ENCODE data around the gene ZBED2. TPM values are rescaled to one million over a fixed set of nuclear protein-coding genes. Genes with fewer than 3 reads are reported as not detected.
"Not testable (repeated sequence)": the region's sequence is repeated elsewhere in the genome, so short reads cannot be mapped to it uniquely, and the experiment has no call there.

Gene ZBED2
- total RNA-seq, 1 donor from 2014 or later, result 1.0 TPM

DNA sequence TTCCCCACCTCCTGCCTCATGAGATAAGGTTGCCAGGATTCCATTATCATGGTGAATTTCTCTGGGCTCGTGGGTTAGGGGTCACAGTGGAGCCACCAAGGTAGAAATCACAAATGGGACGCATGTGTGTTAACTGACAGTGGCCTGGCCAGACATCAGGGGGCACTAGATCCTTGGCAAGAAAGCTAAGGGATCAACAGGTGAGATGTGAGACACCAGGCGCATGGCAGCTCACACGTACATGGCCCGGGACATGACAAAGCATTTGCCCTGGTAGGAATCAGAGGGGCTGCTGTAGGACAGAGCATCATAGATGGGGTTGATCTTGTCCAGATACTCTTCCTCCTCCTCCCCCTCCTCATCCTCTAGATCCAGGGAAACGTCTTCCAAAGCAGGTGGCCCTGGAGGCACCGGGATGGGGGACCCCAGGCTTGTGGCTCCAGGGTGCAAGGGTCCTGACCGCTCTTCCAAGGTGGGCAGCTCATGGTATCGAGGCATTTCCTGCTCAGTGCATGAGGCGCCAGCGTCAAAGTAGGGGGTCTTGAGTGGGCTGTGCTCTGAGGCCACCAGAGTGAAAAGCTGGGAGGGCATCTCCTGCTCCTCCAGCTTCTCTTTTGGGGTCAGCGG, 24.6 kb downstream of the ZBED2 start:
- DNase-seq (ENCODE audit: low read depth), result no peak
- Histone ChIP-seq H3K4me3 (ENCODE audit: low read depth, low read length) (no peak overlapping the region), H3K36me3 (ENCODE audit: control insufficient read depth, insufficient read depth, low read length) (no peaks in the 10 kb centered on the region), H3K27me3 (ENCODE audit: control insufficient read depth, insufficient read depth, low read length) (no peaks in the 10 kb centered on the region)
- TF ChIP-seq, protein P1, sequence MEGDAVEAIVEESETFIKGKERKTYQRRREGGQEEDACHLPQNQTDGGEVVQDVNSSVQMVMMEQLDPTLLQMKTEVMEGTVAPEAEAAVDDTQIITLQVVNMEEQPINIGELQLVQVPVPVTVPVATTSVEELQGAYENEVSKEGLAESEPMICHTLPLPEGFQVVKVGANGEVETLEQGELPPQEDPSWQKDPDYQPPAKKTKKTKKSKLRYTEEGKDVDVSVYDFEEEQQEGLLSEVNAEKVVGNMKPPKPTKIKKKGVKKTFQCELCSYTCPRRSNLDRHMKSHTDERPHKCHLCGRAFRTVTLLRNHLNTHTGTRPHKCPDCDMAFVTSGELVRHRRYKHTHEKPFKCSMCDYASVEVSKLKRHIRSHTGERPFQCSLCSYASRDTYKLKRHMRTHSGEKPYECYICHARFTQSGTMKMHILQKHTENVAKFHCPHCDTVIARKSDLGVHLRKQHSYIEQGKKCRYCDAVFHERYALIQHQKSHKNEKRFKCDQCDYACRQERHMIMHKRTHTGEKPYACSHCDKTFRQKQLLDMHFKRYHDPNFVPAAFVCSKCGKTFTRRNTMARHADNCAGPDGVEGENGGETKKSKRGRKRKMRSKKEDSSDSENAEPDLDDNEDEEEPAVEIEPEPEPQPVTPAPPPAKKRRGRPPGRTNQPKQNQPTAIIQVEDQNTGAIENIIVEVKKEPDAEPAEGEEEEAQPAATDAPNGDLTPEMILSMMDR (IDR thresholded peaks at IDR 0.05; ENCODE audit: insufficient read depth, low read length, poor library complexity, severe bottlenecking), result no peak

DNA sequence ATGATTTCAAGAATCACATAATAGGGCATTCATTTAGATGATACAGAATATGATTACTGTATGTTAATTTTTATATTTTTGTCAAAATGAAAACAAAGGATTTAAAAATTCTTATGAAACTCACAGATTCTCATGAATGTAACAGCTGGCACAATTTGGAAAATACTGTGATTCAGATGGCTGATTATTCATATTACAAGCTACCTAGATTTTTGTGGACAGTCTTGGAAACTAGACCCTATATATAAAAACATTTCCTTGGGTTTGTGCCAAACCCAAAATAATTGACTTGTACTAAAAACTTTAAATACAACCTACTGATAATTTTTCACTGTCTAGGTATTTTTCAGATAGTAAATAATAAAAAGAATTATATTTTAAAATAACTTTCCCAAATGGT, 26.2 kb downstream of the ZBED2 start:
- TF ChIP-seq, protein P1 (IDR thresholded peaks at IDR 0.05; ENCODE audit: insufficient read depth, low read length, poor library complexity, severe bottlenecking), result no peak
- no peaks in the 10 kb centered on the region for H3K36me3 ChIP-seq (ENCODE audit: control insufficient read depth, insufficient read depth, low read length)
- H3K4me3 ChIP-seq (ENCODE audit: low read depth, low read length), result no peak overlapping the region
- DNase-seq (ENCODE audit: low read depth), result no peak
- H3K27me3 ChIP-seq (ENCODE audit: control insufficient read depth, insufficient read depth, low read length), result no peaks in the 10 kb centered on the region

DNA sequence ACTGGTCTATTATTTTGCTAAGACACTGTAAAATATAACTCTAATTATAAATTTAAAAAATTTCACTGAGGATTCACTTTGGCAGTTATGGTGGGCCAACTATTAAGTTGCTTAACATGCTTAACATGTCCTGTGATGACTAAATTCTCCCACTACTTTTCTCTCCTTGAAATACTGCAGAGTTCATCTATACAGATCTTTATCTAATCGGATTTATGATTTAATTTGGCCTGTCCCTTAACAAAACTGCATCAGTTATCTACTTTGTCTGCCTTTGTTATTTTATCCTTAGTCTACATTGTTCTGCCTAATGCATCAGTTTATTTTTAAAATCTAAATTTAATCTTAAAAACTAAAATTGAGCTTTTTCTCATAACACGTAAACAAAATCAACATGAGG, 26.8 kb downstream of the ZBED2 start:
- Histone ChIP-seq H3K36me3 (ENCODE audit: control insufficient read depth, insufficient read depth, low read length) (no peaks in the 10 kb centered on the region), H3K4me3 (ENCODE audit: low read depth, low read length) (no peak overlapping the region), H3K27me3 (ENCODE audit: control insufficient read depth, insufficient read depth, low read length) (no peaks in the 10 kb centered on the region)
- DNase-seq (ENCODE audit: low read depth), result no peak
- TF ChIP-seq, protein P1 (IDR thresholded peaks at IDR 0.05; ENCODE audit: insufficient read depth, low read length, poor library complexity, severe bottlenecking), result no peak

DNA sequence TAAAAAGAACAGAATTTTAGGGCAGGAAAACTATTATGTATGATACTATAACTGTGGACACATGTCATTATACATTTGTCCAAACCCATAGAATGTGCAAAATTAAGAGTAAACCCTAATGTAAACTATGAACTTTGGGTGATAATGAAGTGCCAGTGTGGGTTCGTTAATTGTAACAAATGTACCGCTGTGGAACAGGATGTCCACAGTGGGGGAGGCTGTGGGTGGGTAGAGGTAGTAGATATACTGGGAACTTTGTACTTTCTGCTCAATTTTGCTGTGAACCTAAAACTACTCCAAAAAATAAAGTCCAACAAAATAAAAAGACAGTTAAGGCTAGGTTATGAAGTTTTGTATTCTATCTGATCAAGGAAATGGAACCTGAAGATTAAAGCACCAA, 28.3 kb downstream of the ZBED2 start:
- TF ChIP-seq, protein P1 (IDR thresholded peaks at IDR 0.05; ENCODE audit: insufficient read depth, low read length, poor library complexity, severe bottlenecking), result no peak
- Histone ChIP-seq H3K36me3 (ENCODE audit: control insufficient read depth, insufficient read depth, low read length) (no peaks in the 10 kb centered on the region), H3K4me3 (ENCODE audit: low read depth, low read length) (no peak overlapping the region), H3K27me3 (ENCODE audit: control insufficient read depth, insufficient read depth, low read length) (no peaks in the 10 kb centered on the region)
- no peak for DNase-seq (ENCODE audit: low read depth)

DNA sequence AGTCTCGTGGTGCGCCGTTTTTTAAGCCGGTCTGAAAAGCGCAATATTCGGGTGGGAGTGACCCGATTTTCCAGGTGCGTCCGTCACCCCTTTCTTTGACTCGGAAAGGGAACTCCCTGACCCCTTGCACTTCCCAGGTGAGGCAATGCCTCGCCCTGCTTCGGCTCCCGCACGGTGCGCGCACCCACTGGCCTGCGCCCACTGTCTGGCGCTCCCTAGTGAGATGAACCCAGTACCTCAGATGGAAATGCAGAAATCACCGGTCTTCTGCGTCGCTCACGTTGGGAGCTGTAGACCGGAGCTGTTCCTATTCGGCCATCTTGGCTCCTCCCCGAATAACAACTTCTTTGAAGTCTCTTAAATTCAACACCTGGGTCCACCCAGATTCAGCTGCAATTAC, 33.2 kb downstream of the ZBED2 start:
- not testable (repeated sequence) for H3K27me3 ChIP-seq (ENCODE audit: control insufficient read depth, insufficient read depth, low read length); H3K4me3 ChIP-seq (ENCODE audit: low read depth, low read length); DNase-seq (ENCODE audit: low read depth); H3K36me3 ChIP-seq (ENCODE audit: control insufficient read depth, insufficient read depth, low read length)

DNA sequence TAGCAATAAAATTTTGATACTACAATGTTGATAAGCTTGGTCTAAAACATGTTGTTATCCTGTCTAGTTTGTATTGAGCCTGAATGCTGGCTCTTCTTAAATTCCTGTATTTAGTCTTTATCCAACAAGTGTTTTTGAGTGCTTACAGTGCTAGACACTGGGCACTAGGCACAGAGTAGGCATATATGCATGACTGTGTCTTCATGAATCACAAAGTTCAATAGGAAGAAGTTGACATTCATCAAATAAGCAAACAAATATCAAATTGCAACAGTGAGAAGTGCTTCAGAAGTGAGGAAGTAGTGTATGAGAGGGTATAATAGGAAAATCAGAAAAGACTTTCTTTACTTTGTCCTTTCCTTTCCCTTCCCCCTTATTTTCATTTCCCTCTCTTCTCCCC, 46.4 kb downstream of the ZBED2 start:
- no peak for DNase-seq (ENCODE audit: low read depth)
- H3K4me3 ChIP-seq (ENCODE audit: low read depth, low read length), result no peak overlapping the region
- no peaks in the 10 kb centered on the region for H3K27me3 ChIP-seq (ENCODE audit: control insufficient read depth, insufficient read depth, low read length)
- no peaks in the 10 kb centered on the region for H3K36me3 ChIP-seq (ENCODE audit: control insufficient read depth, insufficient read depth, low read length)
- TF ChIP-seq, protein P1 (IDR thresholded peaks at IDR 0.05; ENCODE audit: insufficient read depth, low read length, poor library complexity, severe bottlenecking), result no peak

Data from kidney epithelial cell (primary cell).